Omental fat pad (tissue), 4 donors: ENCODE measurements around the gene HOXA13. TPM values are rescaled to one million over a fixed set of nuclear protein-coding genes. Genes with fewer than 3 reads are reported as not detected.

ENCODE experiments used
- ATAC-seq: fragments of 150-250 bp; one replicate; pipeline ENCODE4 v1.9.1; 2016; ENCODE audit warnings: mild to moderate bottlenecking, moderate library complexity; ENCODE audit not compliant: low FRiP score
- DNase-seq: peaks from one replicate; pipeline ENCODE4 v3.0.0-alpha.2; 2019; ENCODE audit warnings: low spot score
- total RNA-seq, 4 donors: library from RNA; depleted of rRNA; stranded (reverse); fragments of >200 nt; gene quantifications; one replicate each; pipeline ENCODE4 v1.1.0, GENCODE V29; 2016
- TF ChIP-seq, protein P1 (sequence below), 3 donors: fragments of 450-650 bp; IDR thresholded peaks; one replicate each; pipeline ENCODE4 v1.5.1; 2016 to 2017; ENCODE audit warnings: antibody characterized with exemption in 3 of 3, mild to moderate bottlenecking in 3 of 3, moderate library complexity in 2 of 3

HOXA13 gene
- total RNA-seq, 4 donors from 2014 or later, result not detected

DNA sequence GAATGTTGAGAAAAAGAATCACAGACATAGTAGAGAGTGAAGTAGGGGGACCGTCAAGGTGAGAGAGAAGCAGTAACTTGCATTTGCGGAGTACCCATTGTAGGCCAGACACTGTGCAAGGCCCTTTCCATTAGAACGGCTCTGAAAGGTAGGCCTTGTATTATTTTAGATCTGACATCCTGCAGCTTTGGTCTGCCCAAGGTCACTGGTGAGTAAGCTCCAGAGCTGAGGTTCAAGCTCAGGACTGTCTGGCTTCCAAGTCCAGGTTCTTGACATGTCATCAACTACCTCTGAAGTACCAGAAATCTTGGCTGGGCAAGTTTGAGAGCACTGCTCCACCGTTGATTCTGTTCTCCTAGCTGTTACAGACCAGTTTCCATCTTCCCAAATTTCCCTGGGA lies 29.6 kb upstream of the HOXA13 start:
- DNase-seq (no peak), ATAC-seq (no peak)
- TF ChIP-seq, protein P1, sequence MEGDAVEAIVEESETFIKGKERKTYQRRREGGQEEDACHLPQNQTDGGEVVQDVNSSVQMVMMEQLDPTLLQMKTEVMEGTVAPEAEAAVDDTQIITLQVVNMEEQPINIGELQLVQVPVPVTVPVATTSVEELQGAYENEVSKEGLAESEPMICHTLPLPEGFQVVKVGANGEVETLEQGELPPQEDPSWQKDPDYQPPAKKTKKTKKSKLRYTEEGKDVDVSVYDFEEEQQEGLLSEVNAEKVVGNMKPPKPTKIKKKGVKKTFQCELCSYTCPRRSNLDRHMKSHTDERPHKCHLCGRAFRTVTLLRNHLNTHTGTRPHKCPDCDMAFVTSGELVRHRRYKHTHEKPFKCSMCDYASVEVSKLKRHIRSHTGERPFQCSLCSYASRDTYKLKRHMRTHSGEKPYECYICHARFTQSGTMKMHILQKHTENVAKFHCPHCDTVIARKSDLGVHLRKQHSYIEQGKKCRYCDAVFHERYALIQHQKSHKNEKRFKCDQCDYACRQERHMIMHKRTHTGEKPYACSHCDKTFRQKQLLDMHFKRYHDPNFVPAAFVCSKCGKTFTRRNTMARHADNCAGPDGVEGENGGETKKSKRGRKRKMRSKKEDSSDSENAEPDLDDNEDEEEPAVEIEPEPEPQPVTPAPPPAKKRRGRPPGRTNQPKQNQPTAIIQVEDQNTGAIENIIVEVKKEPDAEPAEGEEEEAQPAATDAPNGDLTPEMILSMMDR (IDR thresholded peaks at IDR 0.05), result no peak

DNA sequence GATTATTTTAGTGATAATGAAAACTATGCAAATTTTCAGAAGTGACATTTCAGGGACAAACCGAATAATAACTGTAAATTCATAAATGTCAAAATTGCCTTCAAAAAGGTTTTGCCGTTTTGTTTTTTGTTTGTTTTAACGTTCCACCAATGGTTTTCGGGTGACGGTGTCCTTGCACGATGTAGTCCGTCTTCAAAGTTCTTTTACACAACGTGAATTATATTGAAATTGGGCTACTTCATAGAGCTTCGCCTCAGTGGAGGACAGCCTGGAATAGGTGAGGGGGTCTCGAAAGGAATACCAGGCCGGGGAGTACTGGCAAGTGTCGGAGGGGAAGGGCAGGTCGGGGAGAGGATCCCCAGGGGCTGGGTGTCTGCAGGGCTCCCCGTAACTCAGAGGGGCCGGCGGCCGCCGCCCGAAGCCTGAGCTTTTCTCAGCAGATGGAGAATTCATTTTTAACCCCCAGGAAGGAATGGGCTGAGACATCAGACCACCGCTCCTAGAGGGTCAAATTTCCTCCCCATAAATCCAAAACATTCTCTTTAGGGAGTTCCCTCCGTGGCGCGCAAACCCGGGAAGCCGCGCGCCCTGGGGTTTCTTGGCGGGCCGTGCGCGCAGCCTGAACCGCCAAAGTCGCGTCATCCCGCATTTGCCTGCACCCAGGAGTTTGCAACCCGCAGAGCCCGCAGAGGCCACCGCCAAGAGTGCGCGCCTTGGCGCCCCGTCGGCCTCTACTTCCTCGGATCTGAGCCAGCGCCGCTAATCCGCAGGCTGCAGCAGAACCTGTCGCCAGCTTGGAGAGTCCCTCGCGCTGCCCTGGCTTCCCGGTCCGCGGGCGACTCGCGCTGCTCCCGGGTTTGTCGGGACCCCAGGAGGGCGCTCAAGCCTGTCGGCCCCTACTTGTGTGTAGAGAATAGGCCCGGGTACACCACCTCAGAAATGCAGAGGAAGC lies 25.4 kb upstream of the HOXA13 start:
- TF ChIP-seq, protein P1 (IDR thresholded peaks at IDR 0.05), result no peak
- DNase-seq, result no peak
- ATAC-seq, result no peak

DNA sequence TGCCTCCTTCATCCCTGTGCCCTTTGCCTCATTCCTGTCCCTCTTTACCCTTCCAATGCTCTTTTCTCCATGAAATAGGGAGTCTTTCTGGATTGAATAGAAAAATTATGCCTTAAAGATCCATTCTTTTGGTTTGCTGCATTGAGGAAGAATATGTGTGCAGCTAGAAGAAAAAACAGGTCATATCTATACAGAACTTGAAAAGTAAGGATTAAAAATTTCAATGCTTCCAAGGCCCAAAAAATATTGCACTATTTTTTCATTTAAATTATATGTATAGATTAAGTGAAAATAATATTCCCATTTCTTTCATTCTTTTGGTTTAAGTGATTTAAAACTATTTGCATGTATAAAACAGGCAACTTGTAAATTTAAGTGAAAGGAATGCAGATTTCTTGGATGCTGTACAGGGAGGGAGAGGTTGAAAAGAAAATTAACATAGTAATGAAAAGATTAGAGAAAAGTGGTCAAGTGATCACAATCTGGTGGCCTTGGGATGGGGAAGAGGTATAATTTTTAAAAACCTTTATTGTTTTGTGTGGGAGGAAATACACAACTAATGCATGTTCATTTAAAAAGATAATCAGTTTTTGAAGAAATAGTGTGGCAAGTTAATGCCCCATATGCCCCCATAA lies 24.2 kb upstream of the HOXA13 start:
- no peak for DNase-seq
- TF ChIP-seq, protein P1 (IDR thresholded peaks at IDR 0.05), result no peak
- no peak for ATAC-seq

DNA sequence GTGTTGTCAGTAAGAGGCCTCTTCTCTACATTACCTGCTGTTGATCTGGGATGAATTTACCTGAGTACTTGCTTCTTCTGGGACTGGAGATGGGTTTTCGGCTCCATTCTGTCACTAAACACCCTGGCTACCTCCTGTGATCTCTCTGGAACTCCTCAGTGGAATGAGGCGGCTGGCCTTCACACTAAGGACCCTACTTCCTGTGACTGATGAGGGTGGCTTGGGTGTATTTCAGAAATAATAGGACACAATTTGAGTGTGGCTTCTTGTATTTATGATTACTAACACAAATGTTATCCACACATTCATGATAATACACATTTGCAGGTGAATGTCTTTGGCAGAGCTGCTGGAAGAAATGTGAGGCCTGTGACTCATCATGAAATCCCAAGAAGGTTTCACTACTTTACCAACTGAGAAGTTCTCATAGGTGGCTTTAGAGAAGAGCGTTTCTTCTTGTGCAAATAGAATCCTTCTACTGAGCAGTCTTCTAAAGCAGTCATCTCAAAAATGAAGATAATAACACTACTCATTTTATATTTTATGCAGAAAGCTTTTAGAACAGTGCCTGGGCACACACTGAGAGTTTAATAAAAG lies 21.4 kb upstream of the HOXA13 start:
- DNase-seq (no peak), ATAC-seq (no peak)
- TF ChIP-seq, protein P1 (IDR thresholded peaks at IDR 0.05), result no peak

DNA sequence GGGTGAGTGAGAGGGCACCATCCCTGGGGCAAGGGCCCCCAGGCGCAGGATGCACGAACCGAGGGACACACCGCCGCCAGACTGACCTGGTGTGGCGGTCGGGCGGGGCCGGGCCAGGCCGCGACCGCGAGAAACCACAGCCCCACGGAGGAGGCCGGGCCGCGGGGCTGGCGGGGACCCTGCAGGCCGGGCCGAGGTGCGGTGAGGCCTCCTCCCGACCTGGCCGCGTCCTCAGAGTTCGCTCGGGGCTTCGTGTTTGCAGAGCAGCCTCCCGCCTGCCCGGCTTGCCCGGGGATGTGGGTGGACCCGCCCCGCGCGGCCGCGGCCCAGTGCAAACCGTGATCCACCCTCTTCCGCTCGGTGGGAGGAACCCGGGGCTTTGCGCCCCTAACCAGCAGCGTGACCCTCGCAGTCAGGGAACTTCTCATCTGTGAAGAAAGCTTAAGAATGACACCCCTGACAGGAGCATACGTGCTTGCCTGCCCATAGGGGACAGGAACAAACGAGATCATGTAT lies 20.6 kb upstream of the HOXA13 start:
- ATAC-seq (no peak), DNase-seq (no peak)
- TF ChIP-seq, protein P1 (IDR thresholded peaks at IDR 0.05), result no peak

DNA sequence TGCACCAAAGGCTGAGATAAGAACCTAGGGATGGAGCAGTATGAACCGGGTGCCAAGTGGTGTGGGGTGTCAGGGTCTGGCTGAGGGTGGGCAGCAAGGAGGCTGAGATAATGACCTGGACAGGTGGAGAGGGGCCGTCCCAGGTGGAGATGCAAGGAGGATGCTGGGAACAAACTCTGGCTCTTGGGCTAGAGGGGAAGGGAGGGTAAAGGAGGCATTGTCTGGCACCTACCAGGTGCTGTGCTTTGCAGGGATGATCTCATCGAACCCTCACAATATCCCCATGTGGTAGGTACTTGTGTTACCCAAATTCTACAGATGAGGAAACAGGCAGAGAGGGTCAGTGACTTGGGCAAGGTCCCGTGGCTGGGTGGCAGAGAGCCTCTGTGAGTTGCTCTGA lies 19.9 kb upstream of the HOXA13 start:
- TF ChIP-seq, protein P1 (IDR thresholded peaks at IDR 0.05), result no peak
- DNase-seq (no peak), ATAC-seq (no peak)
